ENCODE results near the gene FAM72B. TPM values are rescaled to one million over a fixed set of nuclear protein-coding genes. Genes with fewer than 3 reads are reported as not detected.
"Not testable (repeated sequence)": the region's sequence is repeated elsewhere in the genome, so short reads cannot be mapped to it uniquely, and the experiment has no call there.

Gene FAM72B
- polyA plus RNA-seq, 1 experiment, result 2.1 TPM

GRCh38 chr1:121213491-121213890 lies 29.4 kb upstream of the FAM72B start:
- H3K4me3 ChIP-seq (ENCODE audit: low read depth, low read length); H3K27me3 ChIP-seq (ENCODE audit: control insufficient read depth, insufficient read depth, low read length); CTCF ChIA-PET; DNase-seq (ENCODE audit: low read depth); POLR2A ChIA-PET; H3K36me3 ChIP-seq (ENCODE audit: control insufficient read depth, insufficient read depth, low read length): not testable (repeated sequence)

DNA sequence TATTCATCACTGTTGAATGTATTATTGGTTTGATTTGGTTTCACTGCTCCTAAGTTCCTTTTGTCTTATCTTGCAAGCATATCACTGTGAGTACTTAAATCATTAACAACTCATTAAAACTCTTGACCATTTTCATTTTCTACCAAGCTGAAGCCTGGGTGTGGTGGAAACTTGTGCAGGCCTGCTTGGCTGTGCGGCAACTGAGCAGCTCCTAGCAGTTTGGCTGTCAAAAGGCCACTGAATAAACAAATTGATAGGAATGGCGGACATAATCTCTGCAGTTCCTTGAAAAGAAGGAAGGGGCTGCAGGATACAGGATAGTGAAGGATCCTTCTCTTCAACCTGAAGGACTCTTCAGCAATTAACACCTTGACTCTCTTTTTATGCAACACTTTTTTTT lies 26.6 kb upstream of the FAM72B start:
- H3K4me3 ChIP-seq (ENCODE audit: low read depth, low read length); POLR2A ChIA-PET; DNase-seq (ENCODE audit: low read depth); CTCF ChIA-PET; H3K27me3 ChIP-seq (ENCODE audit: control insufficient read depth, insufficient read depth, low read length); H3K36me3 ChIP-seq (ENCODE audit: control insufficient read depth, insufficient read depth, low read length): not testable (repeated sequence)

- CTCF ChIA-PET; H3K4me3 ChIP-seq (ENCODE audit: low read depth, low read length); POLR2A ChIA-PET; DNase-seq (ENCODE audit: low read depth); H3K27me3 ChIP-seq (ENCODE audit: control insufficient read depth, insufficient read depth, low read length); H3K36me3 ChIP-seq (ENCODE audit: control insufficient read depth, insufficient read depth, low read length): not testable (repeated sequence)
Measured at GRCh38 chr1:121208375-121208774, 24.2 kb upstream of the FAM72B start.

DNA sequence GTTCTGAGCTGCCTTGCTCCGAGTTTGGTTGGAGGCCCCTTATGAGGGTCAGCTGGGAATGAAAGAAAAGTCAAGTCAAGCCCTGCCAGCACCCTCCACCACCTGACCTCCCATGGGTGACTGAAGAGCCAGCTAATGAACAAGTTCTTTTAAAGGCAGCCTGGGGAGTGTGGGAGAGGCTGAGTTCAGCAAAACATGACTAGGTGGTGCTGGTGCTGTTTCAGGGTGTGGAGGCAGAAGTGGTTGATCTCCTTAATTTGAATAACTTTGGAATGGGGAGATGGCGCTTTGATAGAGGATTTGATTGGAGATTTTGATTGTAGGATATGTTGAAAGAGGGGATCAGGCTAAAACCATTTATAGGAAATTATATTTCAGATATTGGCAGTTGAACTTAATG lies 23.2 kb upstream of the FAM72B start:
- POLR2A ChIA-PET; H3K4me3 ChIP-seq (ENCODE audit: low read depth, low read length); CTCF ChIA-PET; H3K36me3 ChIP-seq (ENCODE audit: control insufficient read depth, insufficient read depth, low read length); DNase-seq (ENCODE audit: low read depth); H3K27me3 ChIP-seq (ENCODE audit: control insufficient read depth, insufficient read depth, low read length): not testable (repeated sequence)

DNA sequence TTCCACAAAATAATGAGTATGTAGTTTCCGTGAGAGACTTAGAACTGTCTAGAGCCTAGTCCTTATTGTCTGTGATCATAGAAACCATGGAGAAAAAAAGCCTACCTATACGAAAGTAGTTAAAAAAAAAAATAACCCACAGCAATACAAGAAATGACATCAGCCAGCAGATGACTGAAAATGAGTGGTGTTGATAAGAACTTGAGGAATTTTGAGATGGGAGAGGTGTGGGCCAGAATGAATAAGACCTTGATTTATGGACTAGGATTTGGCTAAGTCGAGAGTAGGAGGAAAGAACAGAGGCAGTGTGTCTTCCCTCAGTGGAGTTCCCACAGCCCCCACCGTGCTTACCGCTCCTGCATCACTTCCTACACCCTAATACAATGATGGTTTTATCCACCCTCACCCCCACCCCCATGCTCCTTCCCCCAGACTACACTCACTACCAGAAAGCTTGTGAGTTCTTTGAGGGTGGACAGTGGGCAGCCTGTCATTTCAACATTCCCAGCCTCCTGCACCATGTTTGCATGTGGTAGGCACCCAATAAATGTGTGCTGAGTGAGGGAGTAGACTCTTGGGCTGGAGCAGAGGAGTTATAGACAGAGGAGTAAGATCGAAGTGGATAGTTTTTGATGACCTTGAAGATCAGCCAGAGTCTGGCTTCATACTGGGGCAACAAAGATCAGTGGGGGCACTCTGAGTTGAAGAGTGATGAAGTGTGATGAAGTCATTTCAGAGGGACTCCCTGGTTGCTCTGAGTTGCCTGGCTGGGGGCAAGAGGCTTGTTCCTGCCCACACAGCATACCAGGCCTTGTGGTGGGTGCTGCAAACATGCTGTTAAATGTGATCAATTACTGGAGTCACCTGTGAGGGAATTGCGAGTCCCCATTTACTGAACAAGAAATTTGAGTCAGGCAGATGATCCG lies 21.9 kb upstream of the FAM72B start:
- CTCF ChIA-PET; DNase-seq (ENCODE audit: low read depth); POLR2A ChIA-PET; H3K4me3 ChIP-seq (ENCODE audit: low read depth, low read length); H3K27me3 ChIP-seq (ENCODE audit: control insufficient read depth, insufficient read depth, low read length); H3K36me3 ChIP-seq (ENCODE audit: control insufficient read depth, insufficient read depth, low read length): not testable (repeated sequence)

- DNase-seq (ENCODE audit: low read depth); H3K27me3 ChIP-seq (ENCODE audit: control insufficient read depth, insufficient read depth, low read length); POLR2A ChIA-PET: not testable (repeated sequence)
Measured at GRCh38 chr1:121202986-121203385, 18.8 kb upstream of the FAM72B start.

DNA sequence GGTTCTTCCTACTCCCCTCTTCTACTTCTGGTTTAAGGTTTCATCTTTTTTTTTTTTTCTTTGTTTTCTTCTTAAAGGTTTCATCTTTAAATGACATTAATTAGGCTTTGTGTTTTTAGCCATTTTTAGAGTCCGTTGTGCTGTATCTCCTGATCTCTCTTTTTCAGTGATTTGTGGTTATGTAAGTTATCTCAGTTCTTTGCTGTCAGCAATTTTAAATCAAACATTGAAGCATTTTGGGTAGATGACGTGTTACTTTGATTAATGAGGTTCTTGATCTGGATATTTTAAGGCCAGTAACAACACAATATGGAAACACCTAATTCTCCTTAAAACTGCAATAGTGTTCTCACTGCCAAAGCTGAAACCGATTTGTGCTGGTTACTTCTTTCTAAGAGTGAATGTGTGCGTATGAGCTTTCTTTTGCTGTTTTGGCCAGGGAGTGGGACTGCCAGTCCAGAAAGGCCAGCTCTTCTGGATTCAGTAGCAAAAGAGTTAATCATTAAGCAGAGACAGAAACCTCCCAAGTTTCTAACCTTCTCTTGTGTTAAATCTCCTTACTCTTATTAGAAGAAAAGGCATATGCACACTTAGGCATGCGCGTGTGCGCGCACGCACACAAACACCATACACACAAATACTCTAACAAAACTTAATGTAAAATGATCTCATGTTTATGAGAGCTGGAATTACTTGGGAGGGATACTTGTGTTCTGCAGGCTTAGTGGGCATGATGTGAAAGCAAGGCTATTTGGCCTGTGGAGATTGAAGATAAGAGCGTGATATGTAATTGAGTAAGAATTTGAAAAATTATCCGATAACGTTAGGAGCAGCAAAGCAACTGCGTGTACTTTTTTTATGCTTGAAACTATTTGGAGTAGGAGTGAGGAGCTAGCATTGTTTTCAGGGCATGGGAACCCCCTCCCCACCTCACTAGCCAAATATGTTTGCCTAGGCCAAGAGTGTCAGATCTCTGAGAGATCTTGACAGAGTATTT lies 17.1 kb upstream of the FAM72B start:
- CTCF ChIA-PET; H3K4me3 ChIP-seq (ENCODE audit: low read depth, low read length); H3K36me3 ChIP-seq (ENCODE audit: control insufficient read depth, insufficient read depth, low read length); DNase-seq (ENCODE audit: low read depth); POLR2A ChIA-PET; H3K27me3 ChIP-seq (ENCODE audit: control insufficient read depth, insufficient read depth, low read length): not testable (repeated sequence)

More at GRCh38 chr1:121202986-121203385, 18.8 kb upstream of the FAM72B start:
- H3K36me3 ChIP-seq (ENCODE audit: control insufficient read depth, insufficient read depth, low read length); CTCF ChIA-PET; H3K4me3 ChIP-seq (ENCODE audit: low read depth, low read length): not testable (repeated sequence)

DNA sequence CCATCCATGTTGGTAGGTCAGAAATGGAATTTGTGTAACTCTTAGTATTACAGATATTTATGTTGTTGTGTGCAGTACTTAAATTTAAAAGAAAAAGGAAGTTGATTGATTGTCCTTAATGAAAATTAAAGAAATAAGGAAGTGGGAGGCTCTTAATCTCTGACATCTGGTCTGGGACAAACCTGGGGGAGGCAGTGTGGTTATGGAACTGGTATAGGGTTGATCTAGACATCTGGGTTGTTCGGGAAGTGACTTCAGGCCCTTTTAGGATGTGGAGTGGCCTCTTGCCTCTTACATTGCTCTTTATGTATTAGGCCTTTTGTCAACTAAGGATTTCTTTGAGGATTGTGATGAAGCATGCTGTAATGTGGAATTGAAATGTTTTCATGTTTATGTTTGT lies 16.1 kb upstream of the FAM72B start:
- DNase-seq (ENCODE audit: low read depth); H3K27me3 ChIP-seq (ENCODE audit: control insufficient read depth, insufficient read depth, low read length); CTCF ChIA-PET; H3K4me3 ChIP-seq (ENCODE audit: low read depth, low read length); POLR2A ChIA-PET; H3K36me3 ChIP-seq (ENCODE audit: control insufficient read depth, insufficient read depth, low read length): not testable (repeated sequence)

DNA sequence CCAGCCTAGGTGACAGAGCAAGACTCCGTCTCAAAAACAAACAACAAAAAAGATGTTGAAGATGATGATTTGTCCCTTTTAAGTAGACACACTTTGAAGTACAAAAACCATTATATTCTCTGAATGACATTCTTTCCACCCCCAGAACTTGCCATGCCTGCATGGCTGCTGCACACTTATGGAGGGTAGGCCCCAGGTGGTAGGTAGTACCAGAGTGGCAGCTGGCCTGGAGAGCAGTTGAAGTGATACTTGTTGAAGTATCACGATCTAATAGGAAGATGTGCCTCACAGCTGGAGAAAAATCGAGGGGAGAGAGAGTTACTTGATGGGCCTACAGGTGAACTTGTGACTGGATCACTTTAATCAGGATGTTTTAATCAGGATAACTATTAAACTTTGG lies 15.6 kb upstream of the FAM72B start:
- H3K36me3 ChIP-seq (ENCODE audit: control insufficient read depth, insufficient read depth, low read length); DNase-seq (ENCODE audit: low read depth); H3K4me3 ChIP-seq (ENCODE audit: low read depth, low read length); CTCF ChIA-PET; H3K27me3 ChIP-seq (ENCODE audit: control insufficient read depth, insufficient read depth, low read length); POLR2A ChIA-PET: not testable (repeated sequence)

GRCh38 chr1:121197095-121197882 lies 13.1 kb upstream of the FAM72B start:
- CTCF ChIA-PET, result not testable (repeated sequence)

GRCh38 chr1:121192512-121192911 lies 8.4 kb upstream of the FAM72B start:
- DNase-seq (ENCODE audit: low read depth); POLR2A ChIA-PET; H3K27me3 ChIP-seq (ENCODE audit: control insufficient read depth, insufficient read depth, low read length); H3K4me3 ChIP-seq (ENCODE audit: low read depth, low read length); H3K36me3 ChIP-seq (ENCODE audit: control insufficient read depth, insufficient read depth, low read length); CTCF ChIA-PET: not testable (repeated sequence)

More at GRCh38 chr1:121197095-121197882, 13.1 kb upstream of the FAM72B start:
- DNase-seq (ENCODE audit: low read depth); H3K4me3 ChIP-seq (ENCODE audit: low read depth, low read length); H3K36me3 ChIP-seq (ENCODE audit: control insufficient read depth, insufficient read depth, low read length); H3K27me3 ChIP-seq (ENCODE audit: control insufficient read depth, insufficient read depth, low read length); POLR2A ChIA-PET: not testable (repeated sequence)

DNA sequence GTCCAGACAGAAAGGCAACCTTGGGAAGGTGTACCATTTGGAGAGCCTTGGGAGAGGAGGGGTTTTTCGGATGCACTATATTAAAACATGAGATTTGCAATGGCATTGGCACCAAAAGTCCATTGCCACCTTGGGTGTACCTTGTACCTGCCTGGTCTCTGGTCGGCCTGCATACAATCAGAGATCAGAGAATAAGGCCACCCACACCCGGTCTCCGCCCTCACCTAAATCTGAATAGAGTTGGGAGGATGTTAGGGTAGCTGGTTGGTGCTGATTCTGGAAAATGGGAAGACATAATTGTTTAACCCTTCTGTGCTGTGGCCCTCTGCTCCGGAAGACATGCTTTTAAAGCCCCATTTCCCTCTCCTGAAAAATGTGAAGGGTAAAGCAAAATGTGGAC lies 3.8 kb upstream of the FAM72B start:
- POLR2A ChIA-PET; H3K4me3 ChIP-seq (ENCODE audit: low read depth, low read length); DNase-seq (ENCODE audit: low read depth); H3K27me3 ChIP-seq (ENCODE audit: control insufficient read depth, insufficient read depth, low read length); CTCF ChIA-PET; H3K36me3 ChIP-seq (ENCODE audit: control insufficient read depth, insufficient read depth, low read length): not testable (repeated sequence)

Measured in BJ (cell line).